Heart right ventricle (tissue), 16 donors: ENCODE measurements around the gene HMCN1. TPM values are rescaled to one million over a fixed set of nuclear protein-coding genes. Genes with fewer than 3 reads are reported as not detected.

Source experiments
- ATAC-seq, 8 donors: fragments of 200-7000 bp; cut with Tn5 transposase; one replicate each; pipeline ENCODE4 v1.9.1; 2020; ENCODE audit warnings: mild to moderate bottlenecking in 8 of 8, moderate library complexity in 8 of 8, moderate number of reproducible peaks in 1 of 8
- DNase-seq, 2 donors: peaks; one replicate each; pipeline ENCODE4 v3.0.0-alpha.2; 2020
- H3K27ac ChIP-seq, 10 donors: fragments of 200-600 bp; sonication (generic) in 2 of 10; one replicate each; pipeline versions ENCODE4 v1.5.0 to v1.8.0; 2020 to 2022; ENCODE audit warnings: mild to moderate bottlenecking in 3 of 10
- H3K27me3 ChIP-seq, 7 donors: fragments of 200-600 bp; one replicate each; pipeline ENCODE4 v1.8.0; 2021 to 2022; ENCODE audit warnings: mild to moderate bottlenecking in 2 of 7
- H3K36me3 ChIP-seq, 9 donors: fragments of 200-600 bp; sonication (generic) in 1 of 9; one replicate each; pipeline versions ENCODE4 v1.5.0 to v1.8.0; 2020 to 2022; ENCODE audit warnings: mild to moderate bottlenecking in 2 of 9
- H3K4me1 ChIP-seq, 9 donors: fragments of 200-600 bp; sonication (generic) in 1 of 9; one replicate each; pipeline versions ENCODE4 v1.5.0 to v1.8.0; 2020 to 2022; ENCODE audit warnings: mild to moderate bottlenecking in 4 of 9
- H3K4me3 ChIP-seq, 10 donors: fragments of 200-600 bp; sonication (generic) in 2 of 10; one replicate each; pipeline versions ENCODE4 v1.5.0 to v1.8.0; 2020 to 2022; ENCODE audit warnings: mild to moderate bottlenecking in 7 of 10, moderate library complexity in 2 of 10
- H3K9me3 ChIP-seq, 11 donors: fragments of 200-600 bp in 10 of 11; sonication (generic) in 2 of 11; one replicate each; pipeline versions ENCODE4 v1.5.0 to v1.8.0; 2013 to 2022; ENCODE audit warnings: mild to moderate bottlenecking in 2 of 11, control low read depth in 1 of 11, moderate library complexity in 1 of 11
- CTCF ChIP-seq, 9 donors: fragments of 200-600 bp; sonication (generic) in 2 of 9; IDR thresholded peaks; one replicate each; pipeline versions ENCODE4 v1.5.0 to v1.8.0; 2021 to 2022; ENCODE audit warnings: antibody characterized with exemption in 9 of 9, mild to moderate bottlenecking in 5 of 9, moderate library complexity in 1 of 9
- WGBS, 2 donors: extraction: QIAGEN DNeasy Blood & Tissue Kit; methylation state at CpG; one replicate each; pipeline ENCODE4 v1.1.7; 2013; ENCODE audit warnings: inconsistent platforms in 1 of 2; 5-methylcytosine and 5-hydroxymethylcytosine counted together
- intact Hi-C, 10 donors: fragments of 100-400 bp; cut with DNase I; formaldehyde crosslinking; loops; one replicate each; pipeline versions ENCODE4 v1.11.1 to v1.14.2; 2022
- polyA plus RNA-seq, 2 donors: library from polyadenylated mRNA; stranded (reverse); fragments of 200-250 nt; gene quantifications; one replicate each; pipeline ENCODE4 v1.2.3, GENCODE V29; 2013
- total RNA-seq, 10 donors: library from RNA; stranded (reverse); fragmentation: NEBNext Ultra II Directional in 3 of 10; extraction: Animal tissue kit (Norgen Biotek cat#: 25700) in 3 of 10; gene quantifications; one replicate each; pipeline versions ENCODE4 v1.2.1 to v1.2.4, GENCODE V29; 2021 to 2023
- donor health status: Arrhythmogenic right ventricular cardiomyopathy.
- donor health status: ischemic (EF 13 %, LVEDD 7.1; RV severe dilation, severe dysfunction).
- donor health status: healthy with polysubstance abuse.
- donor health status: DM: no; HTN: yes; CAD: no.
- donor health status: DM: no; HTN: no; CAD: no.
- donor health status: ischemic (EF 25% LVEDD 6.9; RV normal size, moderate dysfunction).
- donor health status: ischemic (EF 25% LVEDD 5.7; RV mildly dilated, moderate dysfunction).
- donor health status: healthy.
- donor health status: DM: yes; HTN: yes; CAD: no.
- donor health status: Ischemic cardiomyopathy.
- donor health status: ischemic (EF 35%, LVEDD 5.7; RV mildly dilated, moderate dysfunction).
- donor health status: nonischemic (EF 11% LVEDD 7.7; RV severe dilation, severe dysfunction).
- donor health status: DM: yes; HTN: yes; CAD: no.
- donor health status: PGD.
- donor health status: ischemic (EF 29% LVEDD 5.4; RV normal size, mild dysfunction).
- donor health status: nonischemic (EF 23%, LVEDD 6.1; RV moderate dilation, normal function).

Gene HMCN1
- total and polyA plus RNA-seq, 12 donors: 3.4 to 12.4 (median 6.2) TPM

- H3K4me1 ChIP-seq: peaks cover 0 to 19% (median 11%) of the 10 kb centered on the region in 9 donors
- no peak overlapping the region for H3K4me3 ChIP-seq
- H3K36me3 ChIP-seq: peaks cover 0 to 38% (median 0%) of the 10 kb centered on the region in 9 donors
- DNase-seq (no peak), ATAC-seq (no peak)
- intact Hi-C loops: no loop called here
- H3K9me3 ChIP-seq: no peaks in the 10 kb centered on the region
- no peak overlapping the region for H3K27ac ChIP-seq
- TF ChIP-seq CTCF (IDR thresholded peaks at IDR 0.05): no peak
- H3K27me3 ChIP-seq: no peaks in the 10 kb centered on the region
- 96 to 100% methylated on average over 1 of the region's 1 CpG for WGBS, 2 donors
Observed at GRCh38 chr1:186104459-186104858, 370.3 kb downstream of the HMCN1 start.

GRCh38 chr1:186112280-186112679 is 378.1 kb downstream of the HMCN1 start:
- no peaks in the 10 kb centered on the region for H3K9me3 ChIP-seq
- TF ChIP-seq CTCF (IDR thresholded peaks at IDR 0.05): no peak
- H3K27me3 ChIP-seq: no peaks in the 10 kb centered on the region
- H3K4me3 ChIP-seq: no peak overlapping the region
- no peak overlapping the region for H3K27ac ChIP-seq
- ATAC-seq (peak in 2 of 8 donors; percentile 62 to 63), DNase-seq (no peak)
- H3K36me3 ChIP-seq: peaks cover 0 to 80% (median 2%) of the 10 kb centered on the region in 9 donors
- WGBS, 2 donors: 88 to 92% methylated on average over 2 of the region's 2 CpGs
- intact Hi-C loops: no loop called here
- H3K4me1 ChIP-seq: no peaks in the 10 kb centered on the region

- ATAC-seq (no peak), DNase-seq (no peak)
- H3K27me3 ChIP-seq: no peaks in the 10 kb centered on the region
- no peaks in the 10 kb centered on the region for H3K9me3 ChIP-seq
- intact Hi-C loops: no loop called here
- H3K4me1 ChIP-seq: no peaks in the 10 kb centered on the region
- no peak overlapping the region for H3K4me3 ChIP-seq
- no peak for TF ChIP-seq CTCF (IDR thresholded peaks at IDR 0.05)
- H3K27ac ChIP-seq: no peak overlapping the region
- peaks cover 0 to 80% (median 4%) of the 10 kb centered on the region in 9 donors for H3K36me3 ChIP-seq
Observed at GRCh38 chr1:186113461-186113860, 379.3 kb downstream of the HMCN1 start.

- Histone ChIP-seq H3K36me3 (peaks cover 0 to 85% (median 4%) of the 10 kb centered on the region in 9 donors), H3K9me3 (no peaks in the 10 kb centered on the region), H3K27ac (no peak overlapping the region), H3K4me3 (no peak overlapping the region), H3K27me3 (no peaks in the 10 kb centered on the region), H3K4me1 (no peaks in the 10 kb centered on the region)
- DNase-seq (no peak), ATAC-seq (no peak)
- 92 to 97% methylated on average over 1 of the region's 1 CpG for WGBS, 2 donors
- intact Hi-C loops: no loop called here
- no peak for TF ChIP-seq CTCF (IDR thresholded peaks at IDR 0.05)
Observed at GRCh38 chr1:186118724-186119123, 384.5 kb downstream of the HMCN1 start.
